GM21786 (cell line): ENCODE measurements around the gene SUFU.
"Not testable (repeated sequence)": the region's sequence is repeated elsewhere in the genome, so short reads cannot be mapped to it uniquely, and the experiment has no call there.

Source experiments
- ATAC-seq: cut with Tn5 transposase; IDR thresholded peaks from one replicate; pipeline ENCODE4 v1.9.1; 2021; ENCODE audit not compliant: unreplicated experiment

Gene SUFU

DNA sequence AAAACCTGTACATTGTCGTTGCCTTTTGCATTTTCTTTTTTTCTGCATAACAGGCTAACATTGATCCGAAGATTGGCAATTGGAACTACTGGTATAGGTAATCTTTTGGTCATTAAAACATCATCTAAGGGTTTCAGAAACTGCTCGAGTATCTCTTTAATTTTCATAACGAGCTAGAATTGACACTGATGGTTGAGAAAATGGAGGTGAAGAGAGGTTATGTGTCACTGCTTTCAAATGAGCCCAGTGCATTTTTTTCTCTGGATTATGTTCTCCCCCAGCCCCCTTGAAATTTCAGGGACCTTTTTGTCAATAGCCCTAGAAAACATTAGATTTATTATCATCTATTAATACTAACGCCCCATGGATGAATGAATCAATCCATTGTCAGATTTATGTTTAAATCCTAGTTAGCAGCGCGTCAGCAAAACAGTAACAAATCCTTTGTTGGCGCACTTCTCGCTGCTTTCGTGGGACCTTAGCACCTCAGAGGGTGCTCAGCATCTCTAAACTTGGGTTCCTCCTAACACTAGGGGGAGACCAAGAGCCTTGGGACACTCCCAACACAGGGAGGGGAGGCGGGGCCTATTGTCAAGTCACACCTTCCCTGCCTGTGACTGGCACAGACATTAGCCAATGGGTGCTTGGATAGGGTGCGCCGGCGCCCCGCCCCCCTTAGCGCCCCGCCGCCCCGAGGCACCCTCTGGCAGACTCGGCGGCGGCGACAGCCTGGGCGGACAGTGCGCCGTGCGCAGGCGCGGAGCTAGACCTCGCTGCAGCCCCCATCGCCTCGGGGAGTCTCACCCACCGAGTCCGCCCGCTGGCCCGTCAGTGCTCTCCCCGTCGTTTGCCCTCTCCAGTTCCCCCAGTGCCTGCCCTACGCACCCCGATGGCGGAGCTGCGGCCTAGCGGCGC lies at the start of gene SUFU:
Gene SUFU, plus strand, starts transcription at position 709 of the 915 bp plus-strand sequence. Its CDS starts 181 bp downstream, at position 890.
- peak; percentile 52 for ATAC-seq

GRCh38 chr10:102454662-102455487 lies 48.9 kb upstream of the SUFU start:
- ATAC-seq, result not testable (repeated sequence)

- ATAC-seq, result no peak
Measured at GRCh38 chr10:102455893-102456471, 47.8 kb upstream of the SUFU start.

DNA sequence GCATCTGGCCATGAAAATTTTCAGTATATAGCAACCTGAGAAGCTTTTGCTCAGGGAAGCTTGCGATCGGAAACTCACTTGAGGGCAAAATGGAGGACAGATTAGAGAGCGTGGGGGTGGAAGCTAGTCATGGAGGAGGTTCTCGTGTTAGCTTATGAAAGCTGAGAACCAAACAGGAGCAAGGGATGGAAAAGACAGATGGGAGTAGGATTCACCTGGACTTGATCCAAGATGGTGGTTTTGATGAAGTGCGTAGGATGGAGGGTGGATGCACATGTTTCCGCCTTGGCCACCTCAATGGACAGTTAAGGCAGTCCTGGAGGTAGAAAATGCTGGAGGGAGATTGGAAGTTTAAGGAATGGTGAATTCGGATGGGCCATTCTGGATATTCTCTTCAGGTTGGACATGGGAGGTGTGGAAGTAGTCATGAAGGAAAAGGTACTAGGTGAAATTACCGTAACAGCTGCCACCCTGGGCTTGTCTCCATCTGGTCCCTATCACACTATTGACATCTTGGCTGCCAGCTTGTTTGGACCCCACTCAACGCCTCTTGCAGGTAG lies 46.1 kb upstream of the SUFU start:
- no peak for ATAC-seq

- no peak for ATAC-seq
Measured at GRCh38 chr10:102458656-102459055, 45.1 kb upstream of the SUFU start.

- ATAC-seq, result peak; percentile 26
Measured at GRCh38 chr10:102460836-102461186, 43.0 kb upstream of the SUFU start.

DNA sequence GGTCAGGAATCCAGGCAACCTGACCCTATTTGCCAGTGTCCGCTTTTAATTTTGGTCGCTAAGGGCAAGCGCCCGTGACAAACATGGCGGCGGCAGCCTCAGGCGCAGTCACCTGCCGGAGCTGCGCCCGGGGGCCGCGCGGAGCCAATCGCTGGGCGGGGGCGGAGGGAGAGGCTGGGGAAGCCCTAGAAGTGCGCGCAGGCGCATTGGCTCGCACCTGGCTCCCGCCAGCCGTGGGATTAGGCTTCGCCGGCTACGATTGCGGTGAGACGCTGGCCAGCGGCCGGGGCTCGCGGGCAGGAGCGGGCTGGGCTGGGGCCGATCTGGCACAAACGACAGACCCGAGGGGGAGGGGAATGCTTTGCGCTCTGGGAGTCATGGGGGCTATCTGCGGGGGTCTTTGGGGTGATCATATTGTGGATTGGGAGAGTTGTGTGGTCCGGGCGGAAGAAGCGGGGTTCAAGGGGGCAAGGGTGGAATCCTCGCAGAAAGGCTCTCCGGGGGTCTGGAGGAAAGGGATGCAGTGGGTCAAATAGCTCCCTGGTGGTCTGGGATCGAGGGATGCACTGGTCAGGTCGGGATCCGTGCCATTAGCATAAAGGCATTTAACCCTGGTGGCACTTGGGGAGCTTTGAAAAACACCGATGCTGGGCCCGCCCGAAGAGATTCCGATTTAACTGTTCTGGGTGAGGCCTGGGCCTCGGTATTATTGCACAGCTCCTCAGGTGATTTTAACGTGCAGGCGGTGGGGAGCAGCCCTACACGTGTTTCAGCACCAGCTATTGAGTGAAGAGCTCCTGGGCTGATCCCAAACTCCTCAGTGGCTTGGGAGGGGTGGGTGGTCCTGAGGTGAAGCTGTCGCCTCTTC lies 42.4 kb upstream of the SUFU start:
- peak; percentile 83 for ATAC-seq

DNA sequence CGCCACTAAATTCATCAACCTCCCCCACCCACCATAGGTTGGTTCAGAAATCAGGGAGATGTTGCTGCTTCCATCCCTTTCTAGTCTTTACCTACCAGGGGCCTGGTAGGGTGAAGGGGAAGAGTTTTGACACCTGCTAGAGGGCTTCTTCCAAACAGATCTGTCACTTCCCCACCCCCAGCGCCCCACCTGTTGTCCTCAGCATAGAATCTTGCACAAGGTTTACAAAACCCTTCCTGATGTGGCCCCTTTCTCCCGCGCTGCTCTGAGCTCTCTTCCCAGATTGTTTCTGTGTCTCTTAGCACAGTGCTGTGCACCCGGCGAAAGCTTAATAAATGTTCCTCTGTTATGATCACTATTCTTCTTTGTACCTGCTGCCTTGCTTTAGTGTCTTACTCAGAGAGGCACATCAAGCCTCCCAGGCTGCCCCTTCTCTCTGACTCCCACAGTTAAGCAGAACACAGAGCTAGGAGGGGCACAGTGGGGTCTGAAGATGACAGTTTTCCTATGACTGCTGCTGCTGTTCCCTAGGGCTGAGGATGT lies 41.2 kb upstream of the SUFU start:
- no peak for ATAC-seq

GRCh38 chr10:102463983-102464382 lies 39.8 kb upstream of the SUFU start:
- ATAC-seq, result no peak

GRCh38 chr10:102465466-102465865 lies 38.3 kb upstream of the SUFU start:
- no peak for ATAC-seq

GRCh38 chr10:102467318-102467717 lies 36.5 kb upstream of the SUFU start:
- no peak for ATAC-seq

DNA sequence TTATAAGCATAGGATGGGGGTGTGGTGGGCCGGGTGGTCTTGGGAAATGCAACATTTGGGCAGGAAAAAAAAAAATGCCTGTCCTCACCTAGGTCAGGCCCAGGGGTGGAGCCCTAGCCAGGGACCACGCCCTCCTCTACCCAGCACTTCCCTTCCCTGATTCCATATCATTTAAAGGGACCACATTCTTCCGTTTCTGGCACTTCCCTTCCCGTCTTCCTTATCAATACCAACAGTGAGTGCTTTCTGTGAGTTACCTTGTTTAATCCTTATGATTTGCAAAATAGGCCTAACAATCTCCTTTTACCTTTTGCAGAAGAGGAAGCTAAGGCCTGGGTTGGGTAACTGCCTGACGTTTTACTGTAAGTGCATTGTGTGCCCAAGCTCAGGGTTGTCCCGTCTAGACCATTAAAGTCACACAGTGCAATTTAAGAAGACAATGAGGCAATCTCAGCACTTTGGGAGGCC lies 35.8 kb upstream of the SUFU start:
- no peak for ATAC-seq

GRCh38 chr10:102468683-102469082 lies 35.1 kb upstream of the SUFU start:
- no peak for ATAC-seq

GRCh38 chr10:102470579-102471546 lies 32.9 kb upstream of the SUFU start:
- no peak for ATAC-seq

- ATAC-seq, result no peak
Measured at GRCh38 chr10:102473445-102474331, 30.1 kb upstream of the SUFU start.

DNA sequence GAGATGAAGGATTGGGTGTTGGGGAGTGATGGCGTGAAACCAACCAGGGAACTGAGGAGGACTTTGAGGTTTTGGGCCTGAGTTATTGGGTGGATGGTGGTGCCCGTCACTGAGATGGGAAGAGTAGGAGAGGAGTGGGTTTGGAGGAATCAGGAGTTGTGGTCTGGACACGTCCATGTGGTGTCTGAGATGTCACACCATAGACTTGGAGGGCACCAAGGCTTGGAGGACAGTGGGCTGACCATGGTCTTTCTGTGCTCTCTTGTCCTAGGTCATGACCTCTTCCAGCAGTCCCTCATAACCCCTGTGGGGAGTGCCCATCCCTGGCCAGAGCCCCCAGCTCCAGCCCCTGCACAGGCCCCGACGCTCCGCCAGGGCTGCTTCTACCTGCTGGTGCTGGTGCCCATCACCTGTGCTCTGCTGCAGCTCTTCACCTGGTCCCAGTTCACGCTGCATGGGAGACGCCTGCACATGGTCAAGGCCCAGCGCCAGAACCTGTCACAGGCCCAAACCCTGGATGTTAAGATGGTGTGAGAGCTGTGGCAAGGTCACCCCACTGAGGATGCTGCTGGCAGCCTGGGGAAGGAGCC lies 28.2 kb upstream of the SUFU start:
- no peak for ATAC-seq

DNA sequence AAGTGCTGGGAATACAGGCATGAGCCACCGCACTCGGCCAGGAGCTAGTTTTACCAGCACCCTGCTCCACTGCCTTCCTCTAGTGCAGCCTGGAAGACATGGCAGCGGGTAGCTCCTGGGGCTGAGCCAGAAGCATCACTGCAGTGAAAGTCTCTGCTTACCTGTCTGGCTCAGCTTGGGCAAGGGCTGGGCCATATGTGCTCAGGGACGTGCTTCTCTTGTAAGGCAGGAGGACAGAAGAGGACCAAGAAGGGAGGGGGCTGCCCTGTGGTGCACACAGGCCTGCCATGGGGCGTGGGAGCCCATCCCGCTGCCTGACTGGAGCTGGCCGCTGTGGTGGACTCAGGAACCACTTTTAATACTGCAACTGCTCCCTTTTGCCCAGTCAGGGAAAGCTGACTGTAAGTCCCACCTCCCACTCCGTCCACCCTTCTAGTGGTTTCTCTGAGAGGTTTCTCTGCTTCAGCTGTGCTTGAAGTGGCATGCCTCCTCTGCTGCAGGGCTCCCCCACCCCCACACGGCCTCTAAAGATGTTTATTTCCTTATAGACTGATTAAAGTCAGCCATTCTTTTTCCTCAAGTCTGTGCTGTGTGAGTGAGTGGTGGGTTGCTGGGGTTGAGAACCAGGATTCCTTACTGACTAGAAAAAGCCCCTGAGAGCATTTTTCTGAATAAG lies 27.2 kb upstream of the SUFU start:
- no peak for ATAC-seq
